GM18502 (cell line): Measurements from ENCODE around the gene FOXR2.

Experiments
- ATAC-seq: cut with Tn5 transposase; IDR thresholded peaks from one replicate; pipeline ENCODE4 v1.9.1; 2021; ENCODE audit warnings: mild to moderate bottlenecking; ENCODE audit not compliant: unreplicated experiment, poor library complexity

Gene FOXR2, protein sequence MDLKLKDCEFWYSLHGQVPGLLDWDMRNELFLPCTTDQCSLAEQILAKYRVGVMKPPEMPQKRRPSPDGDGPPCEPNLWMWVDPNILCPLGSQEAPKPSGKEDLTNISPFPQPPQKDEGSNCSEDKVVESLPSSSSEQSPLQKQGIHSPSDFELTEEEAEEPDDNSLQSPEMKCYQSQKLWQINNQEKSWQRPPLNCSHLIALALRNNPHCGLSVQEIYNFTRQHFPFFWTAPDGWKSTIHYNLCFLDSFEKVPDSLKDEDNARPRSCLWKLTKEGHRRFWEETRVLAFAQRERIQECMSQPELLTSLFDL

GRCh38 chrX:55623100-55623499 lies at the start of gene FOXR2:
TSS of gene FOXR2 (plus strand) at chrX:55623400. CDS start at chrX:55623712, 312 bp downstream.
- no peak for ATAC-seq

- no peak for ATAC-seq
These were observed 44.1 kb upstream of the FOXR2 start for GRCh38 chrX:55579115-55579514.

GRCh38 chrX:55582447-55582846 lies 40.8 kb upstream of the FOXR2 start:
- ATAC-seq: no peak

- no peak for ATAC-seq
These were observed 29.9 kb upstream of the FOXR2 start for GRCh38 chrX:55593296-55593695.

- no peak for ATAC-seq
These were observed 29.4 kb upstream of the FOXR2 start for GRCh38 chrX:55593756-55594257.

DNA sequence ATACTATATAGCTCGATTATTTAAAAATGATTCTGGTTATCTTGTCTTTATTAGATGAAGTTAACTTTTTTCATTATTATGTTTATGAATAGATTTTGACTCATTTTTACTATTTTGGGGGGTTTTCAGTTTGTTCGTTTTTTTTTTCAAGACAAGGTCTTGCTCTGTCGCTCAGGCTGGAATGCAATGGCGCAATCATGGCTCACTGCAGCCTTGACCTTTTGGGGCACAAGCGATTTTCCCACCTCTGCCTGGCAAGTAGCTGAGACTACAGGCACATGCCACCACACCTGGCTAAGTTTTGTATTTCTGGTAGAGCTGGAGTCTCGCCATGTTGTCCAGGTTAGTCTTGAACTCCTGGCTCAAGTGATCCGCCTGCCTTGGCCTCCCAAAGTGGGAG lies 24.9 kb upstream of the FOXR2 start:
- no peak for ATAC-seq

GRCh38 chrX:55619547-55619946 lies 3.7 kb upstream of the FOXR2 start:
- ATAC-seq: no peak

DNA sequence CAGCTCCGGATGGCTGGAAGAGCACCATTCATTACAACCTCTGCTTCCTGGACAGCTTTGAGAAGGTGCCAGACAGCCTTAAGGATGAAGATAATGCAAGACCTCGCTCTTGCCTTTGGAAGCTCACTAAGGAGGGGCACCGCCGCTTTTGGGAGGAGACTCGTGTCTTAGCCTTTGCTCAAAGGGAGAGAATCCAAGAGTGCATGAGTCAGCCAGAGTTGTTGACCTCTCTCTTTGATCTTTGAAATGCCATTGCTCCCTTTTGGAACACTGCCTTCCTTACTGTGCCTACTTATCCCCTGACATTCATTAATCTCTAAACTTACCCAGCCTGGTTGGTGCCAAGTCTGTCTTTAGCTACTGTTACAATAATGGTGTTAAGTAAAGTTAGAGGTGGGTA lies 1.2 kb downstream of the FOXR2 start:
- ATAC-seq: no peak

- ATAC-seq: no peak
These were observed 12.9 kb downstream of the FOXR2 start for GRCh38 chrX:55636109-55636508.

DNA sequence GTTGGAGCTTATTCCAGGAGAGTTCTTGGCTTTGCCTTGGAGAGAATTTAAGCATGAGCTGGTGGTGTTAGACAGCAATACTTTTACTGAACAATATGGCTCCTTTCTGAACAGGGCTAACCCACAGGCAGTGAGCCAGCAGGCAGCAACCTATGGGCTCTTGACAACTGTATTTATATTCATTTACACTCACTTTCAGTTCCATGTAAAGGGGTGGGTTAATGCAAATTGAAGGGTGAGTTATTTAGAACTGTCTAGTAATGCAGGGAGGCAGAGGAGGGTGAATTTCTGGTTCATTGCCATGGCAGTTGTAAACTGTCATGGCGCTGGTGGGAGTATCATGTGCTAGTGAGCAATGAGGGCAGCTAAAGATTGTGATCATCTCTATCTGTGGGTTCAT lies 15.7 kb downstream of the FOXR2 start:
- ATAC-seq: peak; percentile 66

- ATAC-seq: peak; percentile 77
These were observed 17.7 kb downstream of the FOXR2 start for GRCh38 chrX:55640854-55641253.

DNA sequence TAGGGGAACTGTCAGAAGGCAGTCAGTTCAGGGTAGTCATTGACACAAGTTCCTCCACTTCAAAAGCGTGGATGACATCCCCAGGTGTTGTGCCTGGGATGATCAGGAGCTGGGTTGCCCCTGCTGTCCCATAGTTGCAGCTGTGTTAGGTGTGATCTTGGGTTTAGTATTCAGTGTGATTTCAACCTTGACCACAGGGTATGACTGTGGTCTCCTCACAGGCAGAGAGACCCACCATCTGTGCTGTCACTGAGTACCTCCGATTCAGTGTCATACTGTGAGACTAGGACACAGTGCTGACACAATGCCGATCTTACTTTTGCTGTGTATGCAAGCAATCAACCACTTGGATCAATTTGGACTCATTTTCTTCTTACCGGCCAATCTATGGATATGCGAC lies 25.2 kb downstream of the FOXR2 start:
- peak; percentile 48 for ATAC-seq

GRCh38 chrX:55659931-55660330 lies 36.7 kb downstream of the FOXR2 start:
- no peak for ATAC-seq

DNA sequence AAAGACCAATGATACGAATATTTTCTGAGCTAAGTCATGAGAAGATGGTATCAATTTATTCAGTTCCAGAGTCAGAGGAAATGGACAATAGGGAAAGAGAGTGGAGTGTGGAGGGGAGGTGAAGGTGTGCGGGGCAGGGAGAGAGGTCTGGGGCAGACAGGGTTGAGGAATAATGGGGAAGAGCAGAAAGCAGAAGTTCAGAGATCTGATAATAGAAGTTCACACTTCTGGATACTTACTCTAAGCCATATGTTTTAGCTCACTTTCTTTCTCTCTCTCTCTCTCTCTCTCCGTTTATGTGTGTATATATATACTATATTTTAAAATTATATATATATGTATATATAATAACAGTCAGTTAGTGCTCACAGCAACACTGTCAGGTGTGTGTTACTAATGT lies 40.4 kb downstream of the FOXR2 start:
- no peak for ATAC-seq

DNA sequence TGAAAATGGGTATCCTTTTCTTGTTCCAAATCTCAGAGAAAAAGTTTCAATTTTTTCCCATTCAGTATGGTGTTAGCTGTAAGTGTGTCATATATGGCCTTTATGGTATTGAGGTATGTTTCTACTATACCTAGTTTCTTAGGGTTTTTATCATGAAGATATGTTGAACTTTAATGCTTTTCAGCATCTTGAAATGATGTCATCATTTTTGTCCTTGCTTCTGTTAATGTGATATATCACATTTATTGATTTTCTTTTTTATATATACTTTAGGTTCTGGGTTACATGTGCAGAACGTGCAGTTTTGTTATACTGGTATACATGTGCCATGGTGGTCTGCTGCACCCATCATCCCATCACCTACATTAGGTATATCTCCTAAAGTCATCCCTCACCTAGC lies 44.9 kb downstream of the FOXR2 start:
- ATAC-seq: no peak
